WTC11 (cell line): Measurements from ENCODE around the gene FBXL4. TPM values are rescaled to one million over a fixed set of nuclear protein-coding genes. Genes with fewer than 3 reads are reported as not detected.

Experiments used
- ATAC-seq: fragments of 200-7000 bp; cut with Tn5 transposase; 2 replicates; pipeline ENCODE4 v1.10.0; 2021; ENCODE audit warnings: mild to moderate bottlenecking, moderate library complexity
- CTCF ChIA-PET: fragments of 300-600 bp; sonication (Branson Sonifier 250); formaldehyde crosslinking; loops from one replicate; lab custom pipeline; 2021; ENCODE audit warnings: antibody characterized with exemption; lab: Charles Lee
- POLR2A ChIA-PET: fragments of 350-600 bp; sonication (Branson Sonifier 250); formaldehyde crosslinking; loops from one replicate; lab custom pipeline; 2021; ENCODE audit warnings: antibody characterized with exemption; lab: Charles Lee
- DNase-seq: peaks from one replicate; pipeline ENCODE4 v3.0.0; 2021; ENCODE audit warnings: low spot score
- H3K27ac Mint-ChIP-seq: 2 replicates; pipeline ENCODE4 v1.8.0; 2021; ENCODE audit warnings: mixed read lengths
- H3K27me3 Mint-ChIP-seq: 2 replicates; pipeline ENCODE4 v1.8.0; 2021; ENCODE audit warnings: low read depth, mild to moderate bottlenecking, moderate library complexity, mixed read lengths
- H3K36me3 Mint-ChIP-seq: 2 replicates; pipeline ENCODE4 v1.8.0; 2021; ENCODE audit warnings: mixed read lengths
- H3K4me1 Mint-ChIP-seq: 2 replicates; pipeline ENCODE4 v1.8.0; 2022; ENCODE audit warnings: mixed read lengths
- H3K4me3 Mint-ChIP-seq: 2 replicates; pipeline ENCODE4 v1.8.0; 2021; ENCODE audit warnings: mild to moderate bottlenecking, moderate library complexity, mixed read lengths
- H3K9me3 Mint-ChIP-seq: 2 replicates; pipeline ENCODE4 v1.8.0; 2021; ENCODE audit warnings: mixed read lengths
- ARID4B ChIP-seq: sonication (generic); formaldehyde crosslinking; IDR thresholded peaks from 2 replicates; pipeline ENCODE4 v1.8.0; 2023; ENCODE audit warnings: missing genetic modification reagents, mild to moderate bottlenecking, borderline replicate concordance
- FOXJ3 ChIP-seq: sonication (generic); formaldehyde crosslinking; IDR thresholded peaks from 2 replicates; pipeline ENCODE4 v1.9.0; 2021; ENCODE audit warnings: missing genetic modification reagents, mild to moderate bottlenecking, borderline replicate concordance
- GRHL2 ChIP-seq: fragments of 250-450 bp; sonication (Bioruptor Pico); IDR thresholded peaks from 2 replicates; pipeline ENCODE4 v1.8.0; 2022; ENCODE audit warnings: mild to moderate bottlenecking, moderate library complexity; ENCODE audit not compliant: insufficient replicate concordance, severe bottlenecking
- IRF2 ChIP-seq: sonication (generic); formaldehyde crosslinking; IDR thresholded peaks from 2 replicates; pipeline ENCODE4 v1.8.0; 2022; ENCODE audit warnings: low read depth, missing genetic modification reagents, borderline replicate concordance
- MXD4 ChIP-seq: fragments of 250-450 bp; sonication (Bioruptor Pico); IDR thresholded peaks from 2 replicates; pipeline ENCODE4 v1.8.0; 2021; ENCODE audit warnings: mild to moderate bottlenecking, moderate library complexity, borderline replicate concordance
- SMAD3 ChIP-seq: sonication (generic); formaldehyde crosslinking; IDR thresholded peaks from 2 replicates; pipeline ENCODE4 v1.8.0; 2022; ENCODE audit warnings: missing genetic modification reagents, mild to moderate bottlenecking, borderline replicate concordance
- TCF7 ChIP-seq: sonication (generic); formaldehyde crosslinking; IDR thresholded peaks from 2 replicates; pipeline ENCODE4 v1.8.0; 2022; ENCODE audit warnings: mild to moderate bottlenecking, low read depth, missing genetic modification reagents, moderate library complexity
- TEAD4 ChIP-seq: sonication (generic); formaldehyde crosslinking; IDR thresholded peaks from 2 replicates; pipeline ENCODE4 v1.8.0; 2022; ENCODE audit warnings: mild to moderate bottlenecking, missing genetic modification reagents
- ZNF532 ChIP-seq: fragments of 250-450 bp; sonication (Bioruptor Pico); IDR thresholded peaks from 2 replicates; pipeline ENCODE4 v1.9.0; 2021; ENCODE audit warnings: mild to moderate bottlenecking, borderline replicate concordance
- total RNA-seq: library from RNA; stranded (reverse); gene quantifications from 3 replicates; pipeline ENCODE4 v1.2.3, GENCODE V29; 2021
- TF ChIP-seq, protein P1 (sequence below): sonication (generic); formaldehyde crosslinking; IDR thresholded peaks from 2 replicates; pipeline ENCODE4 v1.8.0; 2022; ENCODE audit warnings: missing genetic modification reagents
- TF ChIP-seq, protein P2 (sequence below): sonication (generic); formaldehyde crosslinking; IDR thresholded peaks from 2 replicates; pipeline ENCODE4 v1.8.0; 2022; ENCODE audit warnings: mild to moderate bottlenecking, missing genetic modification reagents
- TF ChIP-seq, protein P3 (sequence below): sonication (generic); formaldehyde crosslinking; IDR thresholded peaks from 2 replicates; pipeline ENCODE4 v1.8.0; 2023; ENCODE audit warnings: missing genetic modification reagents

FBXL4 gene
- total RNA-seq, 1 experiment from 2014 or later = 10.3 TPM

GRCh38 chr6:98841621-98842341 lies 106.0 kb downstream of the FBXL4 start (continued):
- TF ChIP-seq, protein P1, sequence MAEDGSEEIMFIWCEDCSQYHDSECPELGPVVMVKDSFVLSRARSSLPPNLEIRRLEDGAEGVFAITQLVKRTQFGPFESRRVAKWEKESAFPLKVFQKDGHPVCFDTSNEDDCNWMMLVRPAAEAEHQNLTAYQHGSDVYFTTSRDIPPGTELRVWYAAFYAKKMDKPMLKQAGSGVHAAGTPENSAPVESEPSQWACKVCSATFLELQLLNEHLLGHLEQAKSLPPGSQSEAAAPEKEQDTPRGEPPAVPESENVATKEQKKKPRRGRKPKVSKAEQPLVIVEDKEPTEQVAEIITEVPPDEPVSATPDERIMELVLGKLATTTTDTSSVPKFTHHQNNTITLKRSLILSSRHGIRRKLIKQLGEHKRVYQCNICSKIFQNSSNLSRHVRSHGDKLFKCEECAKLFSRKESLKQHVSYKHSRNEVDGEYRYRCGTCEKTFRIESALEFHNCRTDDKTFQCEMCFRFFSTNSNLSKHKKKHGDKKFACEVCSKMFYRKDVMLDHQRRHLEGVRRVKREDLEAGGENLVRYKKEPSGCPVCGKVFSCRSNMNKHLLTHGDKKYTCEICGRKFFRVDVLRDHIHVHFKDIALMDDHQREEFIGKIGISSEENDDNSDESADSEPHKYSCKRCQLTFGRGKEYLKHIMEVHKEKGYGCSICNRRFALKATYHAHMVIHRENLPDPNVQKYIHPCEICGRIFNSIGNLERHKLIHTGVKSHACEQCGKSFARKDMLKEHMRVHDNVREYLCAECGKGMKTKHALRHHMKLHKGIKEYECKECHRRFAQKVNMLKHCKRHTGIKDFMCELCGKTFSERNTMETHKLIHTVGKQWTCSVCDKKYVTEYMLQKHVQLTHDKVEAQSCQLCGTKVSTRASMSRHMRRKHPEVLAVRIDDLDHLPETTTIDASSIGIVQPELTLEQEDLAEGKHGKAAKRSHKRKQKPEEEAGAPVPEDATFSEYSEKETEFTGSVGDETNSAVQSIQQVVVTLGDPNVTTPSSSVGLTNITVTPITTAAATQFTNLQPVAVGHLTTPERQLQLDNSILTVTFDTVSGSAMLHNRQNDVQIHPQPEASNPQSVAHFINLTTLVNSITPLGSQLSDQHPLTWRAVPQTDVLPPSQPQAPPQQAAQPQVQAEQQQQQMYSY = no peak
- no peak for TF ChIP-seq TCF7
- TF ChIP-seq GRHL2 (CRISPR knock-in tag) = no peak
- TF ChIP-seq, protein P2, sequence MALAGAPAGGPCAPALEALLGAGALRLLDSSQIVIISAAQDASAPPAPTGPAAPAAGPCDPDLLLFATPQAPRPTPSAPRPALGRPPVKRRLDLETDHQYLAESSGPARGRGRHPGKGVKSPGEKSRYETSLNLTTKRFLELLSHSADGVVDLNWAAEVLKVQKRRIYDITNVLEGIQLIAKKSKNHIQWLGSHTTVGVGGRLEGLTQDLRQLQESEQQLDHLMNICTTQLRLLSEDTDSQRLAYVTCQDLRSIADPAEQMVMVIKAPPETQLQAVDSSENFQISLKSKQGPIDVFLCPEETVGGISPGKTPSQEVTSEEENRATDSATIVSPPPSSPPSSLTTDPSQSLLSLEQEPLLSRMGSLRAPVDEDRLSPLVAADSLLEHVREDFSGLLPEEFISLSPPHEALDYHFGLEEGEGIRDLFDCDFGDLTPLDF = no peak
- TF ChIP-seq, all 79 proteins: peak for 0

DNA sequence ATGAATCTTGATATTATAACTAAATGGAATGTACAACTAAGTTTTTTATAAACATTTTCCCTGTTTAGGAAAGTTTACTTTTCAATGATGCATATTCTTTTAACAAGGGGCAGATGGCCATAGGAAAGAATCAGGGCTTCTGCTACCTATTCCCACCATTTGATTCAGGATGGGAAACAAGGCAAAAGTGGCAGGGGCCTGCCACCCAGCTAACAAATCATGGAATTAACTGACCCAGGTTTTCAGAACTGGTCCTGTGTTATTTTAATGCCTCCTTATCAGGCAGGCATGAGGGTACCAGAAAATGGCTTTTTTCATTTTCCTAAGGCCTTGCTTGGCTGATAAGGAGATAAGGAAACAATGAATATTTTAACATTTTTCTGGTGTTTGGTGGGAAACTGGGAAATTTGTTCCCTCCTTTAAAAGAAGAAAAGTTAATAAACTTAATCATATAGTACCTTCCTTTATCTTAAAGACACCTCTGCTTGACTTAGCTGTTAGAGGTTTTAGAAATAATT lies 106.7 kb downstream of the FBXL4 start:
- POLR2A ChIA-PET = interaction anchor here (0.6 kb wide), 1 partner anchor 19 kb away, joined by 3 read pairs; no protein-coding TSS in a partner anchor
- peaks cover 62% of the 10 kb centered on the region for H3K4me1 Mint-ChIP-seq
- DNase-seq = no peak
- H3K9me3 Mint-ChIP-seq = no peaks in the 10 kb centered on the region
- H3K4me3 Mint-ChIP-seq = no peak overlapping the region
- TF ChIP-seq ARID4B = no peak
- TF ChIP-seq, all 79 proteins: peak for 0
- no peak for ATAC-seq
- H3K36me3 Mint-ChIP-seq = no peaks in the 10 kb centered on the region
- peaks cover 100% of the 10 kb centered on the region for H3K27me3 Mint-ChIP-seq
- CTCF ChIA-PET = interaction anchor here (0.8 kb wide), 1 partner anchor 278 kb away, joined by 3 read pairs; no protein-coding TSS in a partner anchor
- H3K27ac Mint-ChIP-seq = no peak overlapping the region

- peaks cover 100% of the 10 kb centered on the region for H3K27me3 Mint-ChIP-seq
- ChIA-PET CTCF (interaction anchor here (0.9 kb wide), 1 partner anchor 279 kb away, joined by 4 read pairs; no protein-coding TSS in a partner anchor), POLR2A (no interaction called here)
- peaks cover 63% of the 10 kb centered on the region for H3K4me1 Mint-ChIP-seq
- TF ChIP-seq MXD4 (CRISPR knock-in tag) = no peak
- ATAC-seq = no peak
- H3K9me3 Mint-ChIP-seq = no peaks in the 10 kb centered on the region
- no peaks in the 10 kb centered on the region for H3K36me3 Mint-ChIP-seq
- DNase-seq = no peak
- no peak overlapping the region for H3K4me3 Mint-ChIP-seq
- H3K27ac Mint-ChIP-seq = no peak overlapping the region
These were observed 107.4 kb downstream of the FBXL4 start for GRCh38 chr6:98840385-98840784.

GRCh38 chr6:98839781-98840361 lies 107.9 kb downstream of the FBXL4 start:
- no peaks in the 10 kb centered on the region for H3K9me3 Mint-ChIP-seq
- ChIA-PET POLR2A (no interaction called here), CTCF (interaction anchor here (0.9 kb wide), 1 partner anchor 279 kb away, joined by 4 read pairs; no protein-coding TSS in a partner anchor)
- H3K27ac Mint-ChIP-seq = no peak overlapping the region
- peaks cover 63% of the 10 kb centered on the region for H3K4me1 Mint-ChIP-seq
- H3K27me3 Mint-ChIP-seq = peaks cover 97% of the 10 kb centered on the region
- no peak overlapping the region for H3K4me3 Mint-ChIP-seq
- no peaks in the 10 kb centered on the region for H3K36me3 Mint-ChIP-seq
- DNase-seq (no peak), ATAC-seq (no peak)
- TF ChIP-seq ZNF532 = no peak
- TF ChIP-seq SMAD3 (CRISPR knock-in tag) = no peak
- TF ChIP-seq TEAD4 (CRISPR knock-in tag) = no peak
- no peak for TF ChIP-seq IRF2 (CRISPR knock-in tag)
- TF ChIP-seq, protein P3, sequence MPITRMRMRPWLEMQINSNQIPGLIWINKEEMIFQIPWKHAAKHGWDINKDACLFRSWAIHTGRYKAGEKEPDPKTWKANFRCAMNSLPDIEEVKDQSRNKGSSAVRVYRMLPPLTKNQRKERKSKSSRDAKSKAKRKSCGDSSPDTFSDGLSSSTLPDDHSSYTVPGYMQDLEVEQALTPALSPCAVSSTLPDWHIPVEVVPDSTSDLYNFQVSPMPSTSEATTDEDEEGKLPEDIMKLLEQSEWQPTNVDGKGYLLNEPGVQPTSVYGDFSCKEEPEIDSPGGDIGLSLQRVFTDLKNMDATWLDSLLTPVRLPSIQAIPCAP (CRISPR knock-in tag) = no peak
- TF ChIP-seq FOXJ3 (CRISPR knock-in tag) = no peak
